IMR-90 (cell line): ENCODE measurements around the gene COL15A1. TPM values are rescaled to one million over a fixed set of nuclear protein-coding genes. Genes with fewer than 3 reads are reported as not detected.

ENCODE experiments used
- ATAC-seq: fragments of 200-7000 bp; cut with Tn5 transposase; 2 replicates; pipeline ENCODE4 v1.9.1; 2020; ENCODE audit warnings: low read depth, mild to moderate bottlenecking, moderate library complexity
- BruUV-seq: library from RNA; stranded (reverse); fragments of 400-500 nt; replicated peaks from 2 replicates; lab custom pipeline; 2021; lab: Mats Ljungman, UMichigan
- CTCF ChIA-PET: fragments of 300-600 bp; formaldehyde crosslinking; extraction: SDS; loops from one replicate; lab custom pipeline; 2021; ENCODE audit warnings: antibody characterized with exemption; lab: Yijun Ruan, JAX
- POLR2A ChIA-PET: fragments of 300-600 bp; sonication (Branson Sonifier 250); formaldehyde crosslinking; loops from one replicate; lab custom pipeline; 2022; ENCODE audit warnings: antibody characterized with exemption; ENCODE audit not compliant: unreplicated experiment; lab: Charles Lee
- DNase-seq: peaks from one replicate; pipeline ENCODE4 v3.0.0; 2013
- H2AFZ ChIP-seq: replicated peaks from 2 replicates; pipeline ENCODE3; 2013; ENCODE audit warnings: low read length, mild to moderate bottlenecking; ENCODE audit not compliant: poor library complexity
- H2AK5ac ChIP-seq: 2 replicates; pipeline ENCODE4 v1.6.1; 2013; ENCODE audit warnings: low read depth, low read length, inconsistent platforms
- H2AK9ac ChIP-seq: replicated peaks from 2 replicates; pipeline ENCODE3; 2013; ENCODE audit warnings: mild to moderate bottlenecking, low read depth, low read length, moderate library complexity; ENCODE audit not compliant: poor library complexity
- H2BK120ac ChIP-seq: 2 replicates; pipeline ENCODE4 v1.6.1; 2013; ENCODE audit warnings: low read depth, low read length, inconsistent platforms
- H2BK15ac ChIP-seq: 3 replicates; pipeline ENCODE4 v1.6.1; 2013; ENCODE audit warnings: low read depth, low read length, inconsistent platforms
- H2BK20ac ChIP-seq: 2 replicates; pipeline ENCODE4 v1.6.1; 2013; ENCODE audit warnings: low read depth, mild to moderate bottlenecking, inconsistent platforms, low read length, moderate library complexity
- H2BK5ac ChIP-seq: 2 replicates; pipeline ENCODE4 v1.6.1; 2013; ENCODE audit warnings: mild to moderate bottlenecking, low read depth, low read length, inconsistent platforms; ENCODE audit not compliant: poor library complexity, severe bottlenecking
- H3K14ac ChIP-seq: replicated peaks from 2 replicates; pipeline ENCODE4 v1.6.1; 2013; ENCODE audit warnings: low read depth, low read length, inconsistent platforms
- H3K18ac ChIP-seq: 2 replicates; pipeline ENCODE4 v1.6.1; 2013; ENCODE audit warnings: low read depth, low read length, control low read depth
- H3K23ac ChIP-seq: 2 replicates; pipeline ENCODE4 v1.6.1; 2013; ENCODE audit warnings: low read depth, low read length, inconsistent platforms
- H3K27ac ChIP-seq: 2 replicates; pipeline ENCODE4 v1.5.1; 2013; ENCODE audit warnings: mild to moderate bottlenecking, control low read depth, low read length; ENCODE audit not compliant: insufficient read depth
- H3K27me3 ChIP-seq: 2 replicates; pipeline ENCODE4 v1.6.1; 2013; ENCODE audit warnings: low read length; ENCODE audit not compliant: control insufficient read depth, insufficient read depth
- H3K36me3 ChIP-seq: 2 replicates; pipeline ENCODE4 v1.6.1; 2013; ENCODE audit warnings: low read length, mixed read lengths; ENCODE audit not compliant: control insufficient read depth, insufficient read depth
- H3K4ac ChIP-seq: 2 replicates; pipeline ENCODE4 v1.6.1; 2013; ENCODE audit warnings: low read depth, low read length, inconsistent platforms
- H3K4me1 ChIP-seq: 2 replicates; pipeline ENCODE4 v1.6.1; 2013; ENCODE audit warnings: low read length, mixed read lengths; ENCODE audit not compliant: control insufficient read depth, insufficient read depth
- H3K4me2 ChIP-seq: 2 replicates; pipeline ENCODE4 v1.6.1; 2013; ENCODE audit warnings: low read depth, mild to moderate bottlenecking, control low read depth, low read length, moderate library complexity
- H3K4me3 ChIP-seq: 2 replicates; pipeline ENCODE4 v1.5.1; 2013; ENCODE audit warnings: low read depth, mild to moderate bottlenecking, control low read depth, low read length, moderate library complexity; ENCODE audit not compliant: insufficient read depth
- H3K56ac ChIP-seq: 2 replicates; pipeline ENCODE4 v1.6.1; 2013; ENCODE audit warnings: low read length, inconsistent platforms; ENCODE audit not compliant: insufficient read depth; ENCODE audit errors: extremely low read depth
- H3K79me1 ChIP-seq, 2 experiments: 2 replicates each; pipeline ENCODE4 v1.6.1; 2013; ENCODE audit warnings: low read length in 2 of 2, inconsistent platforms in 1 of 2, low read depth in 1 of 2
- H3K9ac ChIP-seq: 2 replicates; pipeline ENCODE4 v1.6.1; 2013; ENCODE audit warnings: low read depth, low read length, control low read depth
- H3K9me1 ChIP-seq: 2 replicates; pipeline ENCODE4 v1.6.1; 2013; ENCODE audit warnings: low read length, inconsistent platforms; ENCODE audit not compliant: insufficient read depth
- H3K9me3 ChIP-seq: 2 replicates; pipeline ENCODE4 v1.6.1; 2013; ENCODE audit warnings: low read length; ENCODE audit not compliant: control insufficient read depth, insufficient read depth
- H4K20me1 ChIP-seq: 2 replicates; pipeline ENCODE4 v1.6.1; 2013; ENCODE audit warnings: low read length, inconsistent platforms; ENCODE audit not compliant: insufficient read depth
- H4K5ac ChIP-seq: 2 replicates; pipeline ENCODE4 v1.6.1; 2013; ENCODE audit warnings: mild to moderate bottlenecking, low read depth, low read length, control low read depth
- H4K8ac ChIP-seq, 2 experiments: 2 replicates each; pipeline ENCODE4 v1.6.1; 2013; ENCODE audit warnings: low read depth in 2 of 2, low read length in 2 of 2, control low read depth in 1 of 2, inconsistent platforms in 1 of 2
- H4K91ac ChIP-seq: 2 replicates; pipeline ENCODE4 v1.6.1; 2013; ENCODE audit warnings: low read depth, low read length, inconsistent platforms; ENCODE audit not compliant: insufficient read depth
- BHLHE40 ChIP-seq: fragments of 150-350 bp; IDR thresholded peaks from 2 replicates; pipeline ENCODE4 v1.6.1; 2016; ENCODE audit warnings: mild to moderate bottlenecking, low read depth, low read length
- CTCF ChIP-seq: conservative IDR thresholded peaks from 2 replicates; pipeline ENCODE4 v1.5.1; 2012; ENCODE audit warnings: mild to moderate bottlenecking, low read depth, low read length, improper control_type of control experiment
- FOS ChIP-seq: fragments of 150-350 bp; IDR thresholded peaks from 2 replicates; pipeline ENCODE4 v1.6.1; 2016; ENCODE audit warnings: low read depth, low read length
- MAZ ChIP-seq: IDR thresholded peaks from 2 replicates; pipeline ENCODE4 v1.6.1; 2012; ENCODE audit warnings: low read depth, mild to moderate bottlenecking, low read length, improper control_type of control experiment, moderate library complexity, borderline replicate concordance
- NFE2L2 ChIP-seq: fragments of 150-350 bp; IDR thresholded peaks from 2 replicates; pipeline ENCODE4 v1.6.1; 2016; ENCODE audit warnings: low read depth, mild to moderate bottlenecking, low read length
- RAD21 ChIP-seq: IDR thresholded peaks from 2 replicates; pipeline ENCODE4 v1.6.1; 2012; ENCODE audit warnings: low read length, improper control_type of control experiment
- RFX5 ChIP-seq: IDR thresholded peaks from 2 replicates; pipeline ENCODE4 v1.8.0; 2012; ENCODE audit warnings: low read depth, mild to moderate bottlenecking, low read length, moderate library complexity
- SMC3 ChIP-seq: fragments of 150-350 bp; IDR thresholded peaks from 2 replicates; pipeline ENCODE4 v1.6.1; 2016; ENCODE audit warnings: low read depth, mild to moderate bottlenecking, antibody characterized with exemption, low read length, moderate library complexity
- WGBS, 2 experiments: methylation state at CpG; one replicate each; pipeline versions ENCODE4 v1.1.5 to v1.1.7; 2013; ENCODE audit warnings: missing lambda C conversion rate in 2 of 2; ENCODE audit not compliant: insufficient read length in 1 of 2; ENCODE audit errors: extremely low coverage in 2 of 2; 5-methylcytosine and 5-hydroxymethylcytosine counted together
- dilution Hi-C: fragments of 300-500 bp; cut with HindIII; formaldehyde crosslinking; loops from one replicate; pipeline ENCODE4 v1.14.3; 2018; ENCODE audit warnings: low sequenced_read_pairs; ENCODE audit not compliant: unreplicated experiment
- in situ Hi-C: fragments of 300-500 bp; cut with MboI; formaldehyde crosslinking; loops from 3 replicates; pipeline ENCODE4 v1.14.3; 2019; ENCODE audit warnings: low sequenced_read_pairs, inconsistent platforms, mixed read lengths
- intact Hi-C: fragments of 100-400 bp; cut with micrococcal nuclease; formaldehyde crosslinking; loops from 2 replicates; pipeline ENCODE4 v1.10.0; 2022
- polyA plus RNA-seq, 3 experiments: library from polyadenylated mRNA; depleted of rRNA; stranded (reverse); fragments of >200 nt; gene quantifications; 2 replicates each; pipeline ENCODE4 v1.2.3, GENCODE V29; 2012; ENCODE audit warnings: low replicate concordance in 1 of 3
- total RNA-seq: library from RNA; depleted of rRNA; stranded (reverse); fragments of >200 nt; gene quantifications from 2 replicates; pipeline ENCODE4 v1.2.3, GENCODE V29; 2012

The COL15A1 gene
- total and polyA plus RNA-seq, 2 of the 4 experiments (the other 2 are of a cell fraction) = 2.2 to 3.7 TPM

GRCh38 chr9:98974106-98974505, 30.4 kb downstream of the COL15A1 start:
- no CpG with 5 or more reads among the region's 6 CpGs for WGBS, 2 experiments
- 0 out of 2 replicates have a peak overlapping the region, but pooled peaks have one; percentile 45 for H2BK120ac ChIP-seq
- H4K8ac ChIP-seq = no peak overlapping the region
- H2AK9ac ChIP-seq = no peak overlapping the region
- H3K23ac ChIP-seq = no peak overlapping the region
- H3K14ac ChIP-seq = no peak overlapping the region
- H3K4me2 ChIP-seq = no peak overlapping the region
- no peak overlapping the region for H2AFZ ChIP-seq
- no peak overlapping the region for H4K5ac ChIP-seq
- no TSS peak for BruUV-seq
- H3K18ac ChIP-seq = no peak overlapping the region
- in situ Hi-C loops (no loop called here), intact Hi-C loops (loop anchor here (2.0 kb wide), 1 partner anchor 25 kb away; no protein-coding TSS in a partner anchor), dilution Hi-C loops (no loop called here)
- peaks cover 6 to 40% of the 10 kb centered on the region in 2 experiments; a peak in 3 of 4 replicates for H3K79me1 ChIP-seq
- no peak overlapping the region for H3K56ac ChIP-seq
- no peaks in the 10 kb centered on the region for H3K27me3 ChIP-seq
- peak overlapping the region; percentile 73 for H2AK5ac ChIP-seq
- H3K9me1 ChIP-seq = peaks cover 25% of the 10 kb centered on the region
- H2BK5ac ChIP-seq = no peak overlapping the region
- H3K4me1 ChIP-seq = peaks cover 26% of the 10 kb centered on the region
- no peaks in the 10 kb centered on the region for H3K9me3 ChIP-seq
- peak overlapping the region; percentile 1 for H4K91ac ChIP-seq
- H2BK20ac ChIP-seq = peak overlapping the region; percentile 6; the same call in 1 of the 2 replicates
- POLR2A ChIA-PET = no interaction called here
- H2BK15ac ChIP-seq = no peak overlapping the region
- no peak overlapping the region for H3K4me3 ChIP-seq
- H3K9ac ChIP-seq = no peak overlapping the region
- DNase-seq = no peak
- no peaks in the 10 kb centered on the region for H4K20me1 ChIP-seq
- no peaks in the 10 kb centered on the region for H3K36me3 ChIP-seq
- no peak overlapping the region for H3K27ac ChIP-seq
- CTCF ChIA-PET = interaction anchor here (1.3 kb wide), 1 partner anchor 167 kb away, joined by 4 read pairs; no protein-coding TSS in a partner anchor
- TF ChIP-seq RAD21 (no peak), CTCF (no peak), RFX5 (no peak), BHLHE40 (no peak), NFE2L2 (no peak), FOS (no peak), SMC3 (no peak), MAZ (no peak)
- H3K4ac ChIP-seq = 0 out of 2 replicates have a peak overlapping the region, but pooled peaks have one; percentile 29
- ATAC-seq = no peak
